Measurements from ENCODE around the gene TPP1. TPM values are rescaled to one million over a fixed set of nuclear protein-coding genes. Genes with fewer than 3 reads are reported as not detected.

TPP1 gene
- total and polyA plus RNA-seq, 2 of the 13 experiments (the other 11 are each of a cell fraction or from before 2014, with no cell fraction given), result 13.9 to 74.6 TPM

GRCh38 chr11:6637871-6638270, 18.6 kb upstream of the TPP1 start:
- no peak overlapping the region for H3K4me3 ChIP-seq (replicated peaks in 1 of 3; ENCODE audit: insufficient read depth in 1 of 3, low read depth in 2 of 3, low read length in 3 of 3)
- H3K9ac ChIP-seq (ENCODE audit: insufficient read depth, low read depth, low read length), result no peak overlapping the region
- FAIRE-seq, result no peak
- H3K79me2 ChIP-seq (ENCODE audit: insufficient read depth, low read length), result no peaks in the 10 kb centered on the region
- H3K4me2 ChIP-seq (ENCODE audit: low read depth, low read length), result no peak overlapping the region
- H2AFZ ChIP-seq (ENCODE audit: low read length), result no peak overlapping the region
- ATAC-seq, result peak; percentile 80
- CTCF ChIA-PET (ENCODE audit: low intra/inter-chr PET ratio, low total read pairs), result no interaction called here
- H3K36me3 ChIP-seq (replicated peaks in 1 of 2; ENCODE audit: control insufficient read depth in 1 of 2, insufficient read depth in 2 of 2, low read length in 2 of 2), result no peaks in the 10 kb centered on the region
- H3K27ac ChIP-seq (ENCODE audit: extremely low read length, insufficient read depth, low read length), result no peak overlapping the region
- in situ Hi-C loops (cut with HindIII; ENCODE audit: extremely low pct_ligation_motif_present, low pct_unique_long_range_greater_than_20kb) (no loop called here), intact Hi-C loops (cut with micrococcal nuclease; ENCODE audit: unreplicated experiment) (loop anchor here (1.0 kb wide), 1 partner anchor 107 kb away; no protein-coding TSS in a partner anchor)
- H3K9me3 ChIP-seq (ENCODE audit: low read length), result no peaks in the 10 kb centered on the region
- peaks cover 3 to 50% of the 10 kb centered on the region in 2 experiments; a peak in 3 of 5 replicates for H3K27me3 ChIP-seq (ENCODE audit: control insufficient read depth in 1 of 2, insufficient read depth in 2 of 2, low read length in 2 of 2)
- no peak for DNase-seq (ENCODE audit: low spot score)
- peaks cover 55% of the 10 kb centered on the region for H3K4me1 ChIP-seq (ENCODE audit: insufficient read depth, low read length)
- no TSS peak for BruUV-seq (replicated peaks)
- POLR2A ChIA-PET, result interaction anchor here (0.9 kb wide), 1 partner anchor 19 kb away, joined by 4 read pairs; the partner anchor contains the start of gene TPP1
- no peaks in the 10 kb centered on the region for H4K20me1 ChIP-seq (ENCODE audit: insufficient read depth, low read length)
- WGBS (ENCODE audit: low lambda C conversion rate), result 2% methylated on average over 3 of the region's 3 CpGs
- TF ChIP-seq ZNF780A (CRISPR knock-in tag; IDR thresholded peaks at IDR 0.05), result no peak
- TF ChIP-seq RARA (CRISPR knock-in tag; IDR thresholded peaks at IDR 0.05), result peak; percentile 56; the same call in 1 of the 2 replicates
- TF ChIP-seq ZBTB40 (IDR thresholded peaks at IDR 0.05), result no peak
- no peak for TF ChIP-seq ZBTB40 (CRISPR knock-in tag; IDR thresholded peaks at IDR 0.05)
- TF ChIP-seq IRF1 (CRISPR knock-in tag; IDR thresholded peaks at IDR 0.05; ENCODE audit: low read depth), result no peak
- TF ChIP-seq ZNF280B (CRISPR knock-in tag; IDR thresholded peaks at IDR 0.05; ENCODE audit: borderline replicate concordance), result no peak
- TF ChIP-seq PATZ1 (CRISPR knock-in tag; IDR thresholded peaks at IDR 0.05), result no peak
- TF ChIP-seq FIP1L1 (IDR thresholded peaks at IDR 0.05; ENCODE audit: borderline replicate concordance, insufficient read depth, low read depth, low read length), result no peak
- no peak for TF ChIP-seq ZMAT3 (CRISPR knock-in tag; conservative IDR thresholded peaks at IDR 0.05)
- 0 out of 2 replicates have a peak, but pooled peaks have one; percentile 36 for TF ChIP-seq NR2F6 (IDR thresholded peaks at IDR 0.05)
- TF ChIP-seq NR2F6 (CRISPR knock-in tag; IDR thresholded peaks at IDR 0.05), result 0 out of 2 replicates have a peak, but pooled peaks have one; percentile 45

Data from HepG2 (cell line).